C4-2B (cell line): ENCODE results near the gene LRRC27.

Experiments
- ZFX ChIP-seq: fragments of 450-650 bp; IDR thresholded peaks from 2 replicates; pipeline ENCODE4 v1.6.1; 2017
- TF ChIP-seq, protein P1 (sequence below): fragments of 450-650 bp; conservative IDR thresholded peaks from 2 replicates; pipeline ENCODE4 v1.5.1; 2017; ENCODE audit warnings: mild to moderate bottlenecking

DNA sequence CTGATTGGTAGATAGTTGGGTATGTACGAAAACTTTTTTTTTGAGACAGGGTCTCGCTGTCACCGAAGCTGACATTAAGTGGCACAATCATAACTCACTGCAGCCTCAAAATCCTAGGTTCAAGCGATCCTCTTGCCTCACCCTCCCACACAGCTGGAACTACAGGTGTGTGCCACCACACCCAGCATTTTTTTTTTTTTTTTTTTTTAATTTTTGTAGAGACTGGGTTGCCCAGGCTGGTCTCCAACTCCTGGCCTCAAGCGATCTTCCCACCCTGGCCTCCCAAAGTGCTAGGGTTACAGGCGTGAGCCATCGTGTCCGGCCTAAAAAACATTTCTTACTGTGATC lies 1.5 kb upstream of the LRRC27 start:
- TF ChIP-seq, protein P1, sequence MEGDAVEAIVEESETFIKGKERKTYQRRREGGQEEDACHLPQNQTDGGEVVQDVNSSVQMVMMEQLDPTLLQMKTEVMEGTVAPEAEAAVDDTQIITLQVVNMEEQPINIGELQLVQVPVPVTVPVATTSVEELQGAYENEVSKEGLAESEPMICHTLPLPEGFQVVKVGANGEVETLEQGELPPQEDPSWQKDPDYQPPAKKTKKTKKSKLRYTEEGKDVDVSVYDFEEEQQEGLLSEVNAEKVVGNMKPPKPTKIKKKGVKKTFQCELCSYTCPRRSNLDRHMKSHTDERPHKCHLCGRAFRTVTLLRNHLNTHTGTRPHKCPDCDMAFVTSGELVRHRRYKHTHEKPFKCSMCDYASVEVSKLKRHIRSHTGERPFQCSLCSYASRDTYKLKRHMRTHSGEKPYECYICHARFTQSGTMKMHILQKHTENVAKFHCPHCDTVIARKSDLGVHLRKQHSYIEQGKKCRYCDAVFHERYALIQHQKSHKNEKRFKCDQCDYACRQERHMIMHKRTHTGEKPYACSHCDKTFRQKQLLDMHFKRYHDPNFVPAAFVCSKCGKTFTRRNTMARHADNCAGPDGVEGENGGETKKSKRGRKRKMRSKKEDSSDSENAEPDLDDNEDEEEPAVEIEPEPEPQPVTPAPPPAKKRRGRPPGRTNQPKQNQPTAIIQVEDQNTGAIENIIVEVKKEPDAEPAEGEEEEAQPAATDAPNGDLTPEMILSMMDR, result no peak
- no peak for TF ChIP-seq ZFX
